C1 segment of cervical spinal cord (tissue), 14 donors: ENCODE measurements around the gene ALG10.
"Not testable (repeated sequence)": the region's sequence is repeated elsewhere in the genome, so short reads cannot be mapped to it uniquely, and the experiment has no call there.

ENCODE experiments used
- DNase-seq, 14 donors: peaks; one replicate each; lab custom pipeline; 2025; lab: John Stamatoyannopoulos, UW

The ALG10 gene, protein sequence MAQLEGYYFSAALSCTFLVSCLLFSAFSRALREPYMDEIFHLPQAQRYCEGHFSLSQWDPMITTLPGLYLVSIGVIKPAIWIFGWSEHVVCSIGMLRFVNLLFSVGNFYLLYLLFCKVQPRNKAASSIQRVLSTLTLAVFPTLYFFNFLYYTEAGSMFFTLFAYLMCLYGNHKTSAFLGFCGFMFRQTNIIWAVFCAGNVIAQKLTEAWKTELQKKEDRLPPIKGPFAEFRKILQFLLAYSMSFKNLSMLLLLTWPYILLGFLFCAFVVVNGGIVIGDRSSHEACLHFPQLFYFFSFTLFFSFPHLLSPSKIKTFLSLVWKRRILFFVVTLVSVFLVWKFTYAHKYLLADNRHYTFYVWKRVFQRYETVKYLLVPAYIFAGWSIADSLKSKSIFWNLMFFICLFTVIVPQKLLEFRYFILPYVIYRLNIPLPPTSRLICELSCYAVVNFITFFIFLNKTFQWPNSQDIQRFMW

DNA sequence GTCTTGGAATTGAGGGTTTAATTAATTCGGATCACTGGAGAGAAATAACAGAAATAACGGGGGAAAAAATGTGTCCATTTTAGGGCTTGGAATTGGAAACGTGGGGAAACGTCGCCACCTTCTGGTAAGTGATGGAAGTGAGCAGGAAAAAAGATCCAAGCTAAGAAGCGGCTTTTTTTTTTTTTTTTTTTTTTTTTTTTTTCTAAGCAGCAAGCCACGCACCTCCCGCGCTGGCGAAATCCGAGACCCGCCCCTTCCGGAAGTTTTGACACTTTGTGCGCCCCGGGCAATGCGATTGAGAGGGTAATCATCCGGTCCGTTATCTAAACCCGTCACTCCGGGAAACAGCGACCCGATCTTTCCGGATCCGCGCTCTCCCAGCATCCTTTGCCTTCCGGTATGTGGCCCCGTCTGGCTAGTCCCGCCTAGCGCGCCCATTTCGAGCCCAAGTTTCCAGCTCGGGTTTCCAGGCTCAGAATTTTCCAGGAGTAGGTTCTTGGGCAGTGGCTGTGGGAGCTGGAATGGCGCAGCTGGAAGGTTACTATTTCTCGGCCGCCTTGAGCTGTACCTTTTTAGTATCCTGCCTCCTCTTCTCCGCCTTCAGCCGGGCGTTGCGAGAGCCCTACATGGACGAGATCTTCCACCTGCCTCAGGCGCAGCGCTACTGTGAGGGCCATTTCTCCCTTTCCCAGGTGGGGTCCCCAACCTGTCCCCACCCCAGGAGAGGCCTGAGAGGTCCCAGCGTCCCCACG, at the start of gene ALG10:
TSS of gene ALG10 (plus strand) at position 418 of the 752 bp plus-strand sequence. CDS start at position 522, 104 bp downstream.
- DNase-seq, result peak; percentile 51 to 96 (median 94)

DNA sequence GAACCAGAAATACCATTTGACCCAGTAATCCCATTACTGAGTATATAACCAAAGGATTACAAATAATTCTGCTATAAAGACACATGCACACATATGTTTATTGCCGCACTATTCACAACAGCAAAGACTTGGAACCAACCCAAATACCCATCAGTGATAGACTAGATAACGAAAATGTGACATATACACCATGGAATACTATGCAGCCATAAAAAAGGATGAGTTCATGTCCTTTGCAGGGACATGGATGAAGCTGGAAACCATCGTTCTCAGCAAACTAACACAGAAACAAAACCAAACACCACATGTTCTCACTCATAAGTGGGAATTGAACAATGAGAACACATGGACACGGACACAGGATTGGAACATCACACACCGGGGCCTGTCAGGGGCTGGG, 49.4 kb upstream of the ALG10 start:
- DNase-seq, result not testable (repeated sequence)

GRCh38 chr12:33977887-33978286, 44.4 kb upstream of the ALG10 start:
- DNase-seq, result no peak

GRCh38 chr12:33988197-33988805, 34.0 kb upstream of the ALG10 start:
- DNase-seq, result no peak

GRCh38 chr12:33988913-33989312, 33.4 kb upstream of the ALG10 start:
- DNase-seq, result no peak

GRCh38 chr12:33994857-33995808, 27.2 kb upstream of the ALG10 start:
- no peak for DNase-seq

DNA sequence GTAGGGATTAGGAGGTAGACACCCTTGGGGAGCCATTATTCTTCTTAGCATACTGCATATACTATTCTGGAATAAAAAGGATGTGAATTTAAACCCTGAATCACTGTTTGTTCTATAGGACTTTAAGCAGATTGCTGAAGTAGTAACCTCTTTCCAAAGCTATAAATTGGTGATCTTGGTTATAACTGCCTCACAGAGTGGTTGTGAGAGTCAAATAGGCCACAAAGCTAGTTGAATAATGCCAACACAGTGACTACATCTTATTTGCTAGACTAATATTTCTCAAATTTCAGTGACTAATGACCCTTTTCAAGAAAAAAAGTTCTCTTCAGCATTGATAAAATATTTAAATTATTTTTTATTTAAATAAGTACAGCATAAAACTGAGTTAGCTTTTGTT, 13.5 kb upstream of the ALG10 start:
- DNase-seq, result not testable (repeated sequence)

DNA sequence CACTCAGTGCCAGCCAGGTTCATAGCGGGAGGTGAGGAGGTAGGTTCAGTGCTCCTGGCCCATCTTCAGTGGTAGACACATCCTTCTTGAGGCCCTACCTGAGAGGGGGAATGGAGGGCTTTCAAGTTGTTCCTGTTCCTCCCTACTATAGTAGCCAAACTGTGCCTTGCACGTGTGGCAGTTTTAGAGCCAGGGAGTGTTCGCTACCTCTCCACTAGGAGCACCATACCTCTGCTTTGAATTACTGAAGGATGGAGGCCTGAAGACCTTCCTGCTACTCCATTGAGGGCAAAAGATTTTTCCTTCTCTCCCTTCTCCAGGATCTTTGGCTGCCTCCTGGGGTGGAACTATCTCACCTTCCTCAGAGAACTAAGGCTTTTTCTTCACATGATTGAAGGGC, 5.9 kb upstream of the ALG10 start:
- DNase-seq, result no peak

DNA sequence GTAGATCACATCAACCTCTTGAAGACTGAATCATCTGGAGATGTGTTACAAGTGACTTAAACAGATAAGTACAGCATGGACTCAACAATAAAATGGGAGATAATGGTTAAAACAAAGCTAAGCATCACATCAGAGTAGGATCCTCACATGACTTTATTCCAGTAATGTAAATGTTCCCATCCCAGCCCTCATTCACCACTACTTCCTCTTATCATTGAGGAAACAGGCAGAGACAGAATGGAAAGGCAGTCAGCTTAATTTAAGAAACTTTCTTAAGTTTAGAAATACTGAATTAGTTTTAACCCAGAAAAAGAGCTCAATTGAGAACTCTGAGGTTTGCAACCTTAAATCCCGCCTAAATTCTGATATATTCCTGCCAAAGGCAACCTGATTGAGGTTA, 1.2 kb upstream of the ALG10 start:
- no peak for DNase-seq

GRCh38 chr12:34027661-34028060, 5.4 kb downstream of the ALG10 start:
- DNase-seq, result not testable (repeated sequence)

DNA sequence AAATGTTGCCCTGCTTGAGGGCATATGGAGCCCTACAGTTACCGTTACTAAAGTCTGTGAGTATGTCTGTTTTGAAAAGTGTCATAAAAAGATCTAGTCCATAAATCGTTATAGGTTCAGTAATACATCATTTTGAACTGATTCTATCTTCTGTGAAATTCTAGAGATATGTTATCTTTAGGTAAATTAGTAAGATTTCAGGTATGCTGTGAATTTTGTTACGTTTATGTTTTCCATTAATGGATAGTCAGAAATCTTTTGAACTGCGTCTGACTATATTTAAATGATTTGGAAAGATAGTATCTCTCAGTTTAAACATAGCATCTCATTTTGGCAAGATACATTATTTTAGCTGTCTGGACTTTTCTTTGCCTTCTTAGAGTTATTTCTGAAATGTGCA, 8.3 kb downstream of the ALG10 start:
- no peak for DNase-seq

DNA sequence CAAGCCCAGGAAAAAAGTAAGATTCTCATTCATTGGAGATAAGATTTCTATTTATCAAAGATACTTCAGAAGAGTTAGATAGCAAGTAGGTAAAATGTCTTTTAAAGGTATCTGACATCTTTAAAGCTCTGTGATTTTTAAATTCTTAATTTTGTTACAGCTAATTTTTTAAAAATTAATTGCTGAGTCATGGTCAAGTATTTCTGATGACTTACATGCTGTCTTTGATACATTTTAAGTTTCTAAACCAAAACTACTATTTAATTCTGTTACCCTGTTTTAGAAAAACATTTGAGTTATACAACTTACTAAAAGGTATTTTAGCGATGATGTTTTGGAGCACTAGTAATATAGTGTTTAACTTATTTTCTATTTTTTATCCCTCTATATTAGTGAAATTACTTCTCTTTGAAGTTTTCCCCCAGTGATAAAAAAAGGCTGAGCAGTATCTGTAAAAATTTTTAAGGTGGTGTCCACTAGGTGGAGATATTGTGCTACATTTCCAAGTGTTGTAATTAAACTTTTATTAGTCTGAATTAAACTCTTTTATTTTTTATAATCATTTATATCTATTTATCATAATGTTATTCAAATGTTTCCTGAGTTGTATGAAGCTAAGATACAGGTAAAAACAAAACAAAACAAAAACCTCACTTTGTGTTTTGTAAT, 11.5 kb downstream of the ALG10 start:
- DNase-seq, result no peak

DNA sequence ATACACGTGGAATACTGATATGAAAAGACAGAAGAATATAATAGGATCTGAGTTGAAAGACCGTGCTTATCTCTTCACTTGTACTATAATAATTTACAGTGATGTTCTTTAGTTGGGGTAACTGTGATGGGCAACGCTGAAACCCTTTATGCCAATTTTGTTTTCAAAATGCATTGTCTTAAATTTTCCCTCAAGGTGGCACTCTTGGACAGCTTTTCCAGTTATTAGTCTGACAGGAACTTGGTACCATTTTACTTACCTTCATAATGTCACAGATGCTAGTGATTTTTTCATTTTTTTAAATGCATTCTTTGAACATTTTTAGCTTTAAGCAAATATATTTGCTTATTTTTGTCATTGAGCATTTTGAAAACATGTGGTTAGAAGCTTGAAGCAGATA, 16.1 kb downstream of the ALG10 start:
- not testable (repeated sequence) for DNase-seq

DNA sequence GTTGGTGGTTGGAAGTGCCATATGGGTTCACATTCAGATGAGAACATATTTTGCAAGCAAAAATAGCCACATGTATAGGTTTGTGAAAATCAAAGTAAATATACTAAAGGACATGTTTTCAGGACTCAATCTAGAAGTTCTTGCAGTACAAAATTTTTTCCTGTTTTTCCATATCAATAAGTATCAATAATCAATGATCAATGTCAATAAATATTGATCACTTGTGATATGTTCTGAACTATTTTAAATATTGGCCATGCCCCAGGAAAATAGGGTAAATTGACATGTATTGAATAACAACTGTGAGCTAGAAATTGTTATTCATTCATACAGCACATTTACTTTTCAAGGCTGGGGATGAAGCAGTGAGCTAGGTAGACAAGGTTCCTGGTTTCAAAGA, 24.3 kb downstream of the ALG10 start:
- DNase-seq, result no peak

GRCh38 chr12:34047855-34048254, 25.6 kb downstream of the ALG10 start:
- DNase-seq, result not testable (repeated sequence)

- no peak for DNase-seq
Measured at GRCh38 chr12:34048714-34049113, 26.4 kb downstream of the ALG10 start.

- no peak for DNase-seq
Measured at GRCh38 chr12:34051486-34051885, 29.2 kb downstream of the ALG10 start.

DNA sequence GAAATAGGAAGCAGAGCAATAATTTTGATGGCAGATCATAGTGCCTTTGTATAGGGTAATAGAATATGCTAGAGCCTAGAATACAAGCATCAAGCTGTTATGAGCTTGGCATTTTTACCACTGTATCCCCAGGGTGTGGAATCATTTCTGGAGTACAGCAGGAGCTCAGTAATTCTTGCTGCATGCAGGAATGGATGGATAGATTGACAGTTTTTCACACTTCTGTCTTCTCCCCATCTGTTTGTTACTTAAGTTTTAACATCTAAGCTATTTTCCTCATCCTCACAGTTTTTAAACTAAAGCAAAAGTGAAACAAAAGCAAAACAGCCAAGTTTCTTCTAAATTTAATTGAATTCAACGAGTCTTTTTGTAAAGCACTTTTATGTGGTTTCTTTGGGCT, 32.6 kb downstream of the ALG10 start:
- no peak for DNase-seq
